GM23248 (cell line): ENCODE data around the gene DLX2.

Experiments used
- EZH2 ChIP-seq: fragments of 200-600 bp; sonication (generic); IDR thresholded peaks from 2 replicates; pipeline ENCODE4 v1.6.1; 2018; ENCODE audit warnings: antibody characterized with exemption, mild to moderate bottlenecking; ENCODE audit not compliant: insufficient read depth, poor library complexity, severe bottlenecking
- EZH2phosphoT487 ChIP-seq: fragments of 200-600 bp; sonication (generic); IDR thresholded peaks from 2 replicates; pipeline ENCODE4 v1.6.1; 2018; ENCODE audit warnings: antibody characterized with exemption, moderate library complexity, mild to moderate bottlenecking, low read depth; ENCODE audit not compliant: insufficient read depth

- no peak for TF ChIP-seq EZH2phosphoT487
- TF ChIP-seq EZH2, result no peak
Measured at GRCh38 chr2:172116107-172116506, 13.4 kb upstream of the DLX2 start.
